Neuronal stem cell (in vitro differentiated cells): ENCODE results near the gene UCK2.

Experiments
- DNase-seq: peaks from one replicate; pipeline ENCODE4 v3.0.0-alpha.2; 2013; ENCODE audit warnings: low spot score
- H2AFZ ChIP-seq: one replicate; pipeline ENCODE4 v1.6.1; 2013; ENCODE audit warnings: mild to moderate bottlenecking, low read length, inconsistent platforms
- H2AK5ac ChIP-seq: 2 replicates; pipeline ENCODE4 v1.6.1; 2013; ENCODE audit warnings: low read depth, mild to moderate bottlenecking, inconsistent platforms, low read length, moderate library complexity, mixed read lengths
- H2BK120ac ChIP-seq: 2 replicates; pipeline ENCODE4 v1.6.1; 2013; ENCODE audit warnings: low read depth, mild to moderate bottlenecking, inconsistent platforms, low read length, moderate library complexity, mixed read lengths
- H2BK12ac ChIP-seq: one replicate; pipeline ENCODE4 v1.6.1; 2013; ENCODE audit warnings: low read length, inconsistent platforms
- H2BK15ac ChIP-seq: 2 replicates; pipeline ENCODE4 v1.6.1; 2013; ENCODE audit warnings: mild to moderate bottlenecking, low read length, inconsistent platforms, mixed read lengths
- H2BK5ac ChIP-seq: one replicate; pipeline ENCODE4 v1.6.1; 2013; ENCODE audit warnings: inconsistent platforms, mild to moderate bottlenecking, low read length, moderate library complexity
- H3K14ac ChIP-seq: one replicate; pipeline ENCODE4 v1.6.1; 2013; ENCODE audit warnings: low read length, inconsistent platforms
- H3K18ac ChIP-seq: 2 replicates; pipeline ENCODE4 v1.6.1; 2013; ENCODE audit warnings: low read length, inconsistent platforms
- H3K23ac ChIP-seq: 2 replicates; pipeline ENCODE4 v1.6.1; 2013; ENCODE audit warnings: low read depth, mild to moderate bottlenecking, mixed read lengths, low read length, inconsistent platforms; ENCODE audit not compliant: poor library complexity
- H3K27ac ChIP-seq: replicated peaks from 3 replicates; pipeline ENCODE4 v1.5.1; 2013; ENCODE audit warnings: low read length, inconsistent platforms
- H3K27me3 ChIP-seq, 3 experiments: 2 replicates each; pipeline ENCODE4 v1.6.1; 2013; ENCODE audit warnings: low read length in 3 of 3, mild to moderate bottlenecking in 2 of 3, inconsistent platforms in 1 of 3, low read depth in 1 of 3, mixed read lengths in 1 of 3, moderate library complexity in 1 of 3; ENCODE audit not compliant: control insufficient read depth in 3 of 3, insufficient read depth in 3 of 3
- H3K36me3 ChIP-seq, 2 donors: replicated peaks in 1 of 2; 2 replicates each; pipeline ENCODE4 v1.6.1; 2013; ENCODE audit warnings: low read length in 2 of 2; ENCODE audit not compliant: control insufficient read depth in 2 of 2, insufficient read depth in 2 of 2
- H3K4ac ChIP-seq: 2 replicates; pipeline ENCODE4 v1.6.1; 2013; ENCODE audit warnings: inconsistent platforms, mild to moderate bottlenecking, low read length, moderate library complexity
- H3K4me1 ChIP-seq, 2 donors: 1 replicate in 1 of 2; 2 replicates in 1 of 2; pipeline ENCODE4 v1.6.1; 2013; ENCODE audit warnings: low read length in 2 of 2, low read depth in 1 of 2; ENCODE audit not compliant: control insufficient read depth in 2 of 2, insufficient read depth in 1 of 2
- H3K4me2 ChIP-seq: one replicate; pipeline ENCODE4 v1.6.1; 2013; ENCODE audit warnings: mild to moderate bottlenecking, low read length, inconsistent platforms; ENCODE audit not compliant: insufficient read depth, poor library complexity, severe bottlenecking
- H3K4me3 ChIP-seq, 2 donors: 2 replicates each; pipeline ENCODE4 v1.5.1; 2013; ENCODE audit warnings: low read length in 2 of 2, mild to moderate bottlenecking in 2 of 2, inconsistent platforms in 1 of 2, moderate library complexity in 1 of 2
- H3K79me1 ChIP-seq: one replicate; pipeline ENCODE4 v1.6.1; 2013; ENCODE audit warnings: low read depth, mild to moderate bottlenecking, inconsistent platforms, low read length, moderate library complexity
- H3K9ac ChIP-seq: one replicate; pipeline ENCODE4 v1.6.1; 2013; ENCODE audit warnings: mild to moderate bottlenecking, low read depth, low read length, inconsistent platforms; ENCODE audit not compliant: poor library complexity
- H3K9me3 ChIP-seq, 2 donors: replicated peaks in 1 of 2; 2 replicates each; pipeline versions ENCODE3 to v1.6.1; 2013; ENCODE audit warnings: low read length in 2 of 2, mild to moderate bottlenecking in 2 of 2, inconsistent platforms in 1 of 2, low read depth in 1 of 2, mixed read lengths in 1 of 2, moderate library complexity in 1 of 2; ENCODE audit not compliant: control insufficient read depth in 2 of 2, insufficient read depth in 1 of 2
- H4K8ac ChIP-seq: one replicate; pipeline ENCODE4 v1.6.1; 2013; ENCODE audit warnings: low read depth, mild to moderate bottlenecking, inconsistent platforms, low read length, moderate library complexity
- H4K91ac ChIP-seq: one replicate; pipeline ENCODE4 v1.6.1; 2013; ENCODE audit warnings: low read length, low read depth, mild to moderate bottlenecking, inconsistent platforms; ENCODE audit not compliant: poor library complexity
- WGBS, 2 donors: extraction: QIAGEN DNeasy Blood & Tissue Kit; methylation state at CpG; one replicate each; pipeline ENCODE4 v1.1.7; 2013; ENCODE audit warnings: missing lambda C conversion rate in 2 of 2, mixed read lengths in 1 of 2; ENCODE audit not compliant: insufficient read length in 2 of 2, insufficient replicate concordance in 1 of 2; ENCODE audit errors: extremely low coverage in 2 of 2; 5-methylcytosine and 5-hydroxymethylcytosine counted together

Gene UCK2

DNA sequence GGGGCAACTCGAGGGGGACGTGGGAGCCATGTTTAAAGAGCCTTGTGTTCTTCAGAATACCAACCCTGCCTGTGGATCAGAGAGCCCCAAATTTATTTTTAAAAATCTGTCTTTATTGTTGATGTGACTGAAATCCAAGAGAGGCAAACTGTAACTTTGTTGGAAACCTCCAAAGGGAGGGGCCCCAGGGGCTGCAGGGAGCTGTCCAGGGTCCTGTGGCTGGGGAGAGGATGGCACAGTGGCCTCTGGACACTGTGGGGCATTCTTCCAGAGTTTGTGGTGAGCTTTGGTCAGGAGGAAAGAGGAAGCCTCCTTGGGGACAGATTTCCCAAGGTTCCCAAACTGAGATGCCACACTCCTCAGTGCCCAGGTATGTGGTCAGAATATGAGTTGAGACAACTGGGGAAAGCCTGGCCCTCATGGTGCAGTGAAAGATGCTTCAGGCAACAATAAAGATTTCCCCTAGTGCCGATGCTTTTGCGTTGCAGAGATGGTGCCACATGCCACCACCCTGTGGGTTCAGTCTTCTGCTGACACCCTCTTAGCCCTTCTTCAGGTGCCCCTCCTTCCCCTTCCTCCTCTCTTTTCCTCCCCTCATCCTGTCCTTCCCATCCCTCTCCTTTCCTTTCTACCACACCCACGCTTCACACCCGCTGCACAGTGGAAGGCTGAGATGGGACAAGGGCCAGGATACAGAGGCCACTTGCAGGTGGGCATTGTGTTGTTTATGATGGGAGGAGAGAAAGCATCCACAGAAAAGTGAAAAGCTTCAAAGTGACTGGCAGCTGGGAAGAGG lies 122.1 kb downstream of the UCK2 start:
- no peak overlapping the region for H2BK120ac ChIP-seq
- H3K36me3 ChIP-seq = no peaks in the 10 kb centered on the region
- no peak overlapping the region for H4K91ac ChIP-seq
- H2AFZ ChIP-seq = no peak overlapping the region
- H2AK5ac ChIP-seq = no peak overlapping the region
- H2BK15ac ChIP-seq = no peak overlapping the region
- no CpG with 5 or more reads among the region's 6 CpGs for WGBS, 2 donors
- peaks cover 0 to 5% (median 0%) of the 10 kb centered on the region in 3 experiments for H3K27me3 ChIP-seq
- H3K23ac ChIP-seq = no peak overlapping the region
- H3K79me1 ChIP-seq = no peaks in the 10 kb centered on the region
- H2BK5ac ChIP-seq = no peak overlapping the region
- H3K4me1 ChIP-seq = peaks cover 0 to 9% of the 10 kb centered on the region in 2 donors
- peak; percentile 48 for DNase-seq
- no peak overlapping the region for H3K14ac ChIP-seq
- H2BK12ac ChIP-seq = no peak overlapping the region
- no peak overlapping the region for H3K27ac ChIP-seq
- peak overlapping the region in 1 of 2 donors; percentile 9 for H3K4me3 ChIP-seq
- H3K4me2 ChIP-seq = no peak overlapping the region
- no peaks in the 10 kb centered on the region for H3K9me3 ChIP-seq
- H4K8ac ChIP-seq = no peak overlapping the region
- no peak overlapping the region for H3K4ac ChIP-seq
- no peak overlapping the region for H3K9ac ChIP-seq
- H3K18ac ChIP-seq = no peak overlapping the region

DNA sequence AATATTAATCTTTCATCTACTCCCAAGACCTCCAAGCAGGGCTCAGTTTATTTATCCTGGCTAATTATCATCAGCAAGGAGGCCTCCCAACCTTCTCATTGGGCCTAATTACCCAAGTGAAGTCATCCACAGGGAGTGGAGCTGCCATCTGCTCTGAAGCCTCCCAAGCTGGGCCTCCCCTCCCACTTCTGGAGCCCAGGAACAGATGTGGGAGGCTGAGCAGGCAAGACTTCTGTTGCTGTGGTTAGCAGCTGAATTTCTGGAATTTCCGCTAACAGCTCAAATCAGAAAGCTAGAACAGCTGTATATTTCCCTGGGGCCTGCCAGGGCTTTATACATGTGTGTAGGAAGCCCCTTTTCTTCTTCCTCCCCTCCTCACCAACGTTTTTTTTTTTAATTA lies 127.5 kb downstream of the UCK2 start:
- Histone ChIP-seq H3K14ac (no peak overlapping the region), H3K9me3 (no peaks in the 10 kb centered on the region), H2AFZ (no peak overlapping the region), H2BK15ac (no peak overlapping the region), H3K27ac (no peak overlapping the region), H2AK5ac (no peak overlapping the region), H3K23ac (no peak overlapping the region), H3K4ac (no peak overlapping the region), H3K79me1 (no peaks in the 10 kb centered on the region), H3K4me3 (no peak overlapping the region), H3K9ac (no peak overlapping the region), H3K4me2 (no peak overlapping the region), H2BK12ac (no peak overlapping the region), H4K91ac (no peak overlapping the region), H2BK120ac (no peak overlapping the region), H3K27me3 (no peaks in the 10 kb centered on the region), H4K8ac (no peak overlapping the region), H3K36me3 (no peaks in the 10 kb centered on the region), H3K18ac (no peak overlapping the region), H3K4me1 (no peaks in the 10 kb centered on the region), H2BK5ac (no peak overlapping the region)
- DNase-seq = no peak
- no CpG with 5 or more reads among the region's 2 CpGs for WGBS, 2 donors

DNA sequence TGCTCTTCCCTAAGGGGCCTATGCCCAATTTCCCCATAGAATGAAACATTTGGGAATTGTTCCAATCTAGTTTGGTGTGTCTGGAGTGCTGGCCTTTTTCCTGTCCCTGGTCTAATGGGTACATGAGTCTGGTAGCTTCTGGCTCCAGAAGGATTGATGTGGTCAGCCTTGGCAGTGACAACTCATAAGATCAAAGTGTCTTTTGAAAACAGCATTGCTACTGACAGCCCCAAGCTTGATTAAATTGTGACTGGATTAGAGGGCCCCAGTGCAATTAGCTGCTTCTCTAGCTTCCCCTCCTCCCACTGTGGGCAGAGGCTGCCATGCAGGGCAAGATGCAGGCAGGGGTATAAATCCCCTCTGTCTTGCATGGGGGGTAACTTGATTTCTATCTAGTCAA lies 130.9 kb downstream of the UCK2 start:
- Histone ChIP-seq H3K27ac (no peak overlapping the region), H3K14ac (no peak overlapping the region), H3K27me3 (no peaks in the 10 kb centered on the region), H3K36me3 (no peaks in the 10 kb centered on the region), H3K9me3 (no peaks in the 10 kb centered on the region), H3K79me1 (no peaks in the 10 kb centered on the region), H2BK120ac (no peak overlapping the region), H2BK12ac (no peak overlapping the region), H3K18ac (no peak overlapping the region), H3K4me2 (no peak overlapping the region), H4K91ac (no peak overlapping the region), H3K9ac (no peak overlapping the region), H2AFZ (no peak overlapping the region), H3K4me3 (no peak overlapping the region), H2AK5ac (no peak overlapping the region), H2BK5ac (no peak overlapping the region), H2BK15ac (no peak overlapping the region), H3K23ac (no peak overlapping the region), H3K4ac (no peak overlapping the region), H4K8ac (no peak overlapping the region), H3K4me1 (no peaks in the 10 kb centered on the region)
- DNase-seq = no peak

DNA sequence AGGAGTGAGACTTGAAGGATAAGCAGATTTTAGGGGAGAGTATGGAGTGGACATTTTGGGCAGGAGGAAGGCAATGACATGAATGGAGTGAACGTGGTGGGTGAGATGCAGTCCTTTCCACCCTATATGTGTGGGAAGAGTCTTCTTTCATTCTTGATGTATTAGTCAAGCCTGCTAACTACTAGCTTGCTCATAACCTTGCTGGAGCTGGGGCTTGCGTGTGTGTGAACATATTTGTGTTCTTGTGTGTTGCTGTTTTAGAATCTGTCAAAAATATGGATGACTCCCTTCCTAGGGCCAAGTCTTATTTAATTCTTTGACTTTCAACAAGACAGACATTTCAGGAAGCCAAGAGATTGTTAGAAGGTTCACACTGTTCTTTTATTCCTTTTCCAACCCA lies 132.7 kb downstream of the UCK2 start:
- Histone ChIP-seq H4K91ac (no peak overlapping the region), H3K27ac (no peak overlapping the region), H3K4me1 (no peaks in the 10 kb centered on the region), H2BK12ac (no peak overlapping the region), H2BK120ac (no peak overlapping the region), H3K4me2 (no peak overlapping the region), H2BK5ac (no peak overlapping the region), H3K18ac (no peak overlapping the region), H3K4ac (no peak overlapping the region), H2AK5ac (no peak overlapping the region), H3K9me3 (no peaks in the 10 kb centered on the region), H4K8ac (no peak overlapping the region), H3K4me3 (no peak overlapping the region), H3K79me1 (no peaks in the 10 kb centered on the region), H3K14ac (no peak overlapping the region), H3K27me3 (no peaks in the 10 kb centered on the region), H3K36me3 (no peaks in the 10 kb centered on the region), H3K23ac (no peak overlapping the region), H3K9ac (no peak overlapping the region), H2AFZ (no peak overlapping the region), H2BK15ac (no peak overlapping the region)
- no CpG with 5 or more reads among the region's 2 CpGs for WGBS, 2 donors
- DNase-seq = no peak
